ENCODE results near the gene CLOCK. TPM values are rescaled to one million over a fixed set of nuclear protein-coding genes. Genes with fewer than 3 reads are reported as not detected.

Gene CLOCK
- total RNA-seq, 1 experiment from 2014 or later: 19.4 TPM

DNA sequence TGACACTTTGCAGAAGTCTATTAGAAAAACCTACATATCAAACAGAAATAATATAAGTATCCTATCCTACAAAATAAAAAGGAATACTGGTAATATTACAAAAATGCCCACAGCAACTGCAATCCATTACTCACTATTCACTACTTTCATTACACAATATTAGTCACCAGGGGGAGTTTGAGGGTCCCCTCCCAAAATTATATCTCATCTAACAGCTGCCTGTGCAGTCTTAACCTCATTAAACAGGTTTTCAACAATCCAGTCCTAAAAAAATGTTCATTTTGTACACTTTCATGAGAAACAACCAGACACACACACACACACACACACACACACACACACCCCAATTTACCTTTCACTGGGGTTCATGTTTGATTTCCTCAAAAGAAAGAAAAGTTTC is 2.9 kb downstream of the CLOCK start:
- TF ChIP-seq CTCF (conservative IDR thresholded peaks at IDR 0.05) (no peak), EZH2 (IDR thresholded peaks at IDR 0.05; ENCODE audit: low read depth) (no peak)
- H4K20me1 ChIP-seq (ENCODE audit: insufficient read depth): no peaks in the 10 kb centered on the region; the same call in 1 of the 2 replicates
- no peaks in the 10 kb centered on the region for H3K27me3 ChIP-seq (ENCODE audit: insufficient read depth, low read depth)
- intact Hi-C loops (cut with micrococcal nuclease; ENCODE audit: unreplicated experiment): loop anchor here (10.0 kb wide), 2 partner anchors 99 to 199 kb away; partner anchors contain the start of gene SRD5A3
- peak in 1 of 2 experiments; percentile 37 for DNase-seq
- peak overlapping the region; percentile 91 for H3K4me2 ChIP-seq
- POLR2A ChIA-PET (ENCODE audit: unreplicated experiment): no interaction called here
- 0 out of 2 replicates have a peak overlapping the region, but pooled peaks have one; percentile 74 for H3K27ac ChIP-seq
- peaks cover 29% of the 10 kb centered on the region for H3K4me1 ChIP-seq (replicated peaks; ENCODE audit: insufficient read depth)
- BruUV-seq (replicated peaks): no TSS peak
- H3K4me3 ChIP-seq: peak overlapping the region; percentile 75; the same call in 1 of the 2 replicates
- H3K9me2 ChIP-seq (ENCODE audit: insufficient read depth): no peaks in the 10 kb centered on the region
- CTCF ChIA-PET: no interaction called here
- peaks cover 42% of the 10 kb centered on the region for H3K79me2 ChIP-seq (ENCODE audit: low read depth)
- no peak overlapping the region for H2AFZ ChIP-seq
- no peaks in the 10 kb centered on the region for H3K9me3 ChIP-seq (ENCODE audit: insufficient read depth, low read depth)
- no peaks in the 10 kb centered on the region for H3K36me3 ChIP-seq (ENCODE audit: low read depth)
- H3F3A ChIP-seq (ENCODE audit: insufficient read depth, low read depth): peaks cover 19% of the 10 kb centered on the region; the same call in 1 of the 2 replicates

- ChIA-PET CTCF (no interaction called here), POLR2A (ENCODE audit: unreplicated experiment) (no interaction called here)
- no peak for DNase-seq
- Histone ChIP-seq H3K4me3 (no peak overlapping the region), H3K79me2 (ENCODE audit: low read depth) (peaks cover 40% of the 10 kb centered on the region), H3K27ac (no peak overlapping the region), H3K36me3 (ENCODE audit: low read depth) (no peaks in the 10 kb centered on the region), H3K4me2 (no peak overlapping the region), H3K9me3 (ENCODE audit: insufficient read depth, low read depth) (no peaks in the 10 kb centered on the region), H3F3A (ENCODE audit: insufficient read depth, low read depth) (0 out of 2 replicates have a peak, but pooled peaks cover 2% of the 10 kb centered on the region), H3K4me1 (replicated peaks; ENCODE audit: insufficient read depth) (peaks cover 15% of the 10 kb centered on the region), H2AFZ (no peak overlapping the region), H4K20me1 (ENCODE audit: insufficient read depth) (no peaks in the 10 kb centered on the region; the same call in 1 of the 2 replicates), H3K9me2 (ENCODE audit: insufficient read depth) (no peaks in the 10 kb centered on the region), H3K27me3 (ENCODE audit: insufficient read depth, low read depth) (no peaks in the 10 kb centered on the region)
- TF ChIP-seq CTCF (conservative IDR thresholded peaks at IDR 0.05) (no peak), EZH2 (IDR thresholded peaks at IDR 0.05; ENCODE audit: low read depth) (no peak)
- intact Hi-C loops (cut with micrococcal nuclease; ENCODE audit: unreplicated experiment): loop anchor here (10.0 kb wide), 2 partner anchors 95 to 195 kb away; partner anchors contain the start of gene SRD5A3
- BruUV-seq (replicated peaks): no TSS peak
These were observed 6.4 kb downstream of the CLOCK start for GRCh38 chr4:55540271-55540670.

DNA sequence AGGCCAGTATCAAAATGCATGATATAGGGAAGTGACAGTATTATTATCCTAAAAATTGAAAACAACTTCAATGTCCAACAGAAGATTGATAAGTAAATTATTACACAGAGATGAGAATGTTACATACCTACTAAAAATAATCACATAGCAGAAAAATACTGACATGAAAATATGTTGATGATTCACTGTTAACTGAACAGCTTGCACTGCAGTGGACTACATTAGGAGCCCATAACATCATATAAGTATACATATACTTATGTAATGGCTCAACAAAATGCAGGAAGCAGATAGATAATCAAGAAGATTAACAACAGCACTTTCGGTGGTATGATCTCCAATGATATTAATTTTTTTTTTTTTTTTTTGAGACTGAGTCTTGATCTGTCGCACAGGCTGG is 7.1 kb downstream of the CLOCK start:
- Histone ChIP-seq H3K27me3 (ENCODE audit: insufficient read depth, low read depth) (no peaks in the 10 kb centered on the region), H3K4me1 (replicated peaks; ENCODE audit: insufficient read depth) (peaks cover 15% of the 10 kb centered on the region), H3K4me3 (no peak overlapping the region), H3K27ac (no peak overlapping the region), H3K36me3 (ENCODE audit: low read depth) (no peaks in the 10 kb centered on the region), H3K9me3 (ENCODE audit: insufficient read depth, low read depth) (no peaks in the 10 kb centered on the region), H3F3A (ENCODE audit: insufficient read depth, low read depth) (no peaks in the 10 kb centered on the region), H2AFZ (no peak overlapping the region), H3K79me2 (ENCODE audit: low read depth) (peaks cover 35% of the 10 kb centered on the region), H3K4me2 (no peak overlapping the region), H4K20me1 (ENCODE audit: insufficient read depth) (no peaks in the 10 kb centered on the region; the same call in 1 of the 2 replicates), H3K9me2 (ENCODE audit: insufficient read depth) (no peaks in the 10 kb centered on the region)
- no peak for DNase-seq
- intact Hi-C loops (cut with micrococcal nuclease; ENCODE audit: unreplicated experiment): loop anchor here (10.0 kb wide), 2 partner anchors 95 to 195 kb away; partner anchors contain the start of gene SRD5A3
- no TSS peak for BruUV-seq (replicated peaks)
- TF ChIP-seq CTCF (conservative IDR thresholded peaks at IDR 0.05): no peak
- no peak for TF ChIP-seq EZH2 (IDR thresholded peaks at IDR 0.05; ENCODE audit: low read depth)
- POLR2A ChIA-PET (ENCODE audit: unreplicated experiment): no interaction called here
- CTCF ChIA-PET: no interaction called here
